ENCODE measurements around the gene KBTBD4.
"Not testable (repeated sequence)": the region's sequence is repeated elsewhere in the genome, so short reads cannot be mapped to it uniquely, and the experiment has no call there.

The KBTBD4 gene

GRCh38 chr11:47560426-47560825 is 18.3 kb downstream of the KBTBD4 start:
- no peak for DNase-seq (ENCODE audit: low read depth)

- DNase-seq (ENCODE audit: low read depth) = no peak
These were observed 20.1 kb downstream of the KBTBD4 start for GRCh38 chr11:47558695-47559094.

DNA sequence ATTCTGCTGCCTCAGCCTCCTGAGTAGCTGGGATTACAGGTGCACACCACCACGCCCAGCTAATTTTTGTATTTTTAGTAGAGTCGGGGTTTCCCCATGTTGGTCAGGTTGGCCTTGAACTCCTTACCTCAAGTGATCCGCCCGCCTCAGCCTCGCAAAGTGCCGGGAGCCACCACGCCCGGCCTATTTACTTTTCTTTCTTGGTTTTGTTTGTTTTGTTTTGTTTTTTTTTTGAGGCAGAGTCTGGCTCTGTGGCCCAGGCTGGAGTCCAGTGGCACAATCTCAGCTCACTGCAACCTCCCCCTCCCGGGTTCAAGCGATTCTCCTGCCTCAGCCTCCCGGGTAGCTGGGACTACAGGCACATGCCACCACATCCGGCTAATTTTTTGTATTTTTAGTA is 21.8 kb downstream of the KBTBD4 start:
- not testable (repeated sequence) for DNase-seq (ENCODE audit: low read depth)

DNA sequence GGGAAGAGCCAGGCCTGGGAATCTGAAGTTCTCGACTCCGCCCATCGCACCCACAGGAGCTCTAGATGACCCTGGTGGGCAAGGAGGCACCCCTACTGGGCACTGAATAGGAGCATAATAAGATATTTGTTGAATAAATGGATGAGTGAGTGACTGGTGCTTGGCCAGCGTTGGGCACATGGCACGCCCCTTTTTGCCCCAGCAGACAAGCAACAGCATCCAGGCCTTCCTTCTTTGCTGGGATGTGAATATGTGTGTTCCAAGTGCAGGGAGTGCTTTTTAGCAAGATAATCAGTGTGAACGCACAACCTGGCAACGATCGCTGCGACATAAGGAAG is 25.4 kb downstream of the KBTBD4 start:
- no peak for DNase-seq (ENCODE audit: low read depth)

- DNase-seq (ENCODE audit: low read depth) = peak; percentile 79
These were observed 26.0 kb downstream of the KBTBD4 start, which contains the start of gene CELF1 for GRCh38 chr11:47552566-47553405. Gene CELF1 (minus strand): TSS chr11:47553132. CDS start chr11:47499523, 53,609 bp downstream.

DNA sequence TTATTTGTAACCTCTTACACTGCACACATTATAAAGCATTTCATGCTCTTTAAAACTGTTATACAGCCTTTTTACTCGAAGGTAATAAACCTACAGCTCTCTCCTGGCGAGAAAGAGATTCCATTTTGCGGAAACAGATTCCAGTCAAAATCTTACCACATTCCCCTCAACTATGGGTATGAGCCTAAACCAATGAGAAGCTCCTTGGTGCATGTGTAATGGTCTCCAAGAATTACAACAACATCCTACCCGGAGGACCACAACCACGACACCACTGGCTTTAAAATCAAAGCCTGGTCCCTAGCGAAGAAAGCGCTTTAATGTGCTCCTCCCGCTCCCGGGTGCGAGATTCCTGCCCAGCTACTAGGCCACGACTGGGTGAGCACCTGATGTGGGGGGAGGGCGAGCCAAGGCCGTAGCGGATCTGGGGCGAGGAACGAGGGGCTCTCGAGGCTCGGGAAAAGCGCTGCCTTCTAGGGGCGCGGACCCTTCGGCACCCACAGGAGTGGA is 26.7 kb downstream of the KBTBD4 start:
- DNase-seq (ENCODE audit: low read depth) = no peak

DNA sequence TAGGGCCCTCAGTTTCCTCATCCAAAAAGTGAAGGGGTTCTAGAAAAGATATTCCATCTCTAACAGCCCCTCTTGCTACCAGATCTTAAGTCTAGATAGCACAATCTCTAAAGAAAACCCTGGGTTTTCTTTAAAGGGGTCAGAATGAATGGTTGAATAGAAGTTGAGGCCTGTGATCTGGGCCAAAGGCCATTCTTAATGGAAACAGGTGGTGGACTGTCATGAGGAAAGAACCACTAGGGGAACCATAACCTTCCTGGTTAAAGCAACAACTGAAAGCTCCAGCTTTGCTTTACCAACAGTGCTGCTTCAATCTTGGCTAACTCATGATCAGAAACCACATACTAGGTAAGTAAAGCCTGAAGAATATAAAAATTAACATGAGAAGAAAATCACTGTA is 27.7 kb downstream of the KBTBD4 start:
- no peak for DNase-seq (ENCODE audit: low read depth)

- DNase-seq (ENCODE audit: low read depth) = no peak
These were observed 28.3 kb downstream of the KBTBD4 start for GRCh38 chr11:47550288-47551047.

DNA sequence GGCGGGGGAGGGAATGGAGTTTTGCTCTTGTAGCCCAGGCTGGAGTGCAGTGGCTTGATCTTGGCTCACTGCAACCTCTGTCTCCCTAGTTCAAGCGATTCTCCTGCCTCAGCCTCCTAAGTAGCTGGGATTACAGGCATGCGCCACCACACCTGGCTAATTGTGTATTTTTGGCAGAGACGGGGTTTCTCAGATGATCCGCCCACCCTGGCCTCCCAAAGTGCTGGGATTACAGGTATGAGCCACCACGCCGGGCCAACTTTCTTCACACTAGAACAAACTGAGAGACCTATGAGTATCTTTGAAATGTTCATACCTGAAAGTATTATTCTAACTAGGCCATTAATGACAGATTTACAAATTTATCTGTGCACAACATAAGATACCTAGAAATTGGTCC is 32.5 kb downstream of the KBTBD4 start:
- not testable (repeated sequence) for DNase-seq (ENCODE audit: low read depth)

- DNase-seq (ENCODE audit: low read depth) = no peak
These were observed 33.5 kb downstream of the KBTBD4 start for GRCh38 chr11:47545298-47545697.

DNA sequence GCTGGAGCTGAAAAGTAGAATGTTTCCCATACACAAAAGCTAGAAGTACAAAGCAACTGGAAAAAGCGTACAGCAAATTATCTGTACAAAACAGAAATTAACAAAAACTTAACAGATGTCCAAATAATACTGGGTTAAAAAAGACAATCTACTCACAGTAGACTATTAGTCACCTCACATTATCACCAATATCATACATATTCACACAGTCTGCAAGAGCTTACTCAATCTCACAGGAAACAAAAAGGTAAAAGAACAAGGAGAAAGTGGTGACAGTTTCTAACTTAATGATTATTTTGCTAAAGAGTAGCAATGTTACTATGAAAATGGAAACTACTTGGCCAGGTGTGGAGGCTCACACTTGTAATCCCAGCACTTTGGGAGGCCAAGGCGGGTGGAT is 37.7 kb downstream of the KBTBD4 start:
- DNase-seq (ENCODE audit: low read depth) = no peak

DNA sequence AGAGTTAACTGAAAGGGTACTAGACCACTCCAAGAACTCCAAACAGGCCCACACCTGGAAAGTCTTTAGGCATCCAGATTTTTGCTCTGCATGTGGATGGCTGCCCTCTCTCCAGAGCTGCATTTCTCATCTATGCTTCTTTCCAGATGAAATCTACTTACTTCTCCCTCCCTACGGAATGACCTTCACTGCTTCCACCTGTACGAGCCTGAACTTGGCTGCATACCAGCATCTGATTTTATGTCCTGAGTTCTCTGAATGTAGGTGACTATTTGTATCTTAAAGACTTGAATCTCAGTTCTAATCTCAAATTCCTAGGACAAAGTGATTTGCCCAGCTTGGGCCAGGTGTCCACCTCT is 39.1 kb downstream of the KBTBD4 start:
- no peak for DNase-seq (ENCODE audit: low read depth)

GRCh38 chr11:47538741-47539565 is 39.8 kb downstream of the KBTBD4 start:
- no peak for DNase-seq (ENCODE audit: low read depth)

DNA sequence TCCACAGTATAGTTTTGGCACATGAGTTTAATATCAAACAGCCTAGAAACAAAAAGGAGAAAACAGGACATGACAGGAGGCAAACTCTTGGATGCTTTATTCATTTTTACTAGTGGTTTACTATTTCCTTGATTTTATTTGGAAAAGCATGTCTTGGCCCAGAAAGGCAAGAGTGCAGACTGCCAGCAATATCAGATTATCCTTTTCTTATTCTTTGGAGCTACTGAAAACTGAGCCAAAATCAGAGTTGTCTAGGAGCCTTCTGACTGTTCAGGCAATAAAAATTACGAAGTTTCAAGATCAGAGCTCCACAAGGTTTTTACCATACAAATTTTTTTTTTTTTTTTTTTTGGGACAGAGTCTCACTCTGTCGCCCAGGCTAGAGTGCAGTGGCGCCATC is 41.9 kb downstream of the KBTBD4 start:
- no peak for DNase-seq (ENCODE audit: low read depth)

- DNase-seq (ENCODE audit: low read depth) = no peak
These were observed 44.0 kb downstream of the KBTBD4 start for GRCh38 chr11:47534704-47535251.

GRCh38 chr11:47533690-47534151 is 45.0 kb downstream of the KBTBD4 start:
- no peak for DNase-seq (ENCODE audit: low read depth)

- DNase-seq (ENCODE audit: low read depth) = no peak
These were observed 46.1 kb downstream of the KBTBD4 start for GRCh38 chr11:47532597-47533213.

DNA sequence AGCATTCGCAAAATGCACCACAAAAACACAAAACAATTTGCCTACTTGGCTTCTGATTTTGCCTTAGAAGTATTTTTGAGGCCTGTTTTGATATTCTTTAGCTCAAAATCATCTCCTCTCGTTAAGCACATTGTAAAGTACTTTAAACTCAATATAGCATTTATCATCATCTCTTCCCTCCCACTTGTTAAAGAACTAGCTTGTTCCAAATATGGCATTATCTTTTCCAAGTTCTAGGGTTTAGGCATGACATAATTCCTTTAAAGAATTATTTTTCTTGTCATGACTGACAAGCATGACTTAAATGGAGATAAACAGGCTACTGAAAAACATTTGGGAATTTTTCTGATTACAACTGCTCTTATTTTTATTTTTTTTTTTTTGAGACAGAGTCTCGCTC is 47.1 kb downstream of the KBTBD4 start:
- no peak for DNase-seq (ENCODE audit: low read depth)

DNA sequence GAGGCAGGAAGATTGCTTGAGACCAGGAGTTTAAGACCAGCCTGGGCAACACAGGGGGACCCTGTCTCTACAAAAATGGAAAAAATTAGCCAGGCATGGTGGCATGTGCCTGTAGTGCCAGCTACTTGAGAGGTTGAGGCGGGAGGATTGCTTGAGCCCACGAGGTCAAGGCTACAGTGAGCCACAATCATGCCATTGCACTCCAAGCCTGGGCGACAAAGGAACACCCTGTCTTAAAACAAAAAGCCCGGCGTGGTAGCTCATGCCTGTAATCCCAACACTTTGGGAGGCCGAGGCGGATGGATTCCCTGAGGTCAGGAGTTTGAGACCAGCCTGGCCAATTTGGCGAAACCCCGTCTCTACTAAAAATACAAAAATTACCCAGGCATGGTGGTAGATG is 48.0 kb downstream of the KBTBD4 start:
- DNase-seq (ENCODE audit: low read depth) = not testable (repeated sequence)

- no peak for DNase-seq (ENCODE audit: low read depth)
These were observed 48.8 kb downstream of the KBTBD4 start for GRCh38 chr11:47529951-47530350.

GRCh38 chr11:47527186-47527585 is 51.6 kb downstream of the KBTBD4 start:
- DNase-seq (ENCODE audit: low read depth) = no peak

Data from stimulated activated CD8-positive, alpha-beta memory T cell treated with anti-CD3 and anti-CD28 coated beads, Interleukin-15, amount 100 ng/mL, for 1 hour (primary cell).